SK-N-MC (cell line): ENCODE data around the gene ACER2.

Experiments
- DNase-seq: peaks from one replicate; pipeline ENCODE4 v3.0.0-alpha.2; 2011; ENCODE audit warnings: low read depth, low spot score
- H3K27ac ChIP-seq: fragments of 200-600 bp; sonication (generic); 2 replicates; pipeline ENCODE4 v1.5.1; 2016; ENCODE audit warnings: mixed run types
- H3K36me3 ChIP-seq: fragments of 200-600 bp; sonication (generic); 2 replicates; pipeline ENCODE4 v1.6.1; 2017; ENCODE audit warnings: antibody characterized with exemption, low read length, mixed read lengths; ENCODE audit not compliant: insufficient read depth
- H3K4me3 ChIP-seq: fragments of 200-600 bp; sonication (generic); 2 replicates; pipeline ENCODE4 v1.5.1; 2016
- H3K9ac ChIP-seq: fragments of 200-600 bp; sonication (generic); 2 replicates; pipeline ENCODE4 v1.8.0; 2017; ENCODE audit warnings: mixed run types, mixed read lengths; ENCODE audit not compliant: insufficient read length
- H3K9me3 ChIP-seq: fragments of 200-600 bp; sonication (generic); 2 replicates; pipeline ENCODE4 v1.6.1; 2017; ENCODE audit warnings: low read depth, mild to moderate bottlenecking, antibody characterized with exemption, low read length, moderate library complexity, mixed read lengths
- EZH2 ChIP-seq: fragments of 200-600 bp; sonication (generic); IDR thresholded peaks from one replicate; pipeline ENCODE4 v1.6.1; 2017; ENCODE audit warnings: antibody characterized with exemption
- FOXP2 ChIP-seq: optimal IDR thresholded peaks from 2 replicates; pipeline ENCODE3; 2011; ENCODE audit warnings: mild to moderate bottlenecking, moderate library complexity; ENCODE audit not compliant: insufficient read depth; ENCODE audit errors: extremely low read length, control extremely low read depth
- POLR2AphosphoS5 ChIP-seq: IDR thresholded peaks from 2 replicates; pipeline ENCODE4 v1.6.1; 2012; ENCODE audit warnings: mild to moderate bottlenecking, low read depth, low read length, borderline replicate concordance

Gene ACER2

GRCh38 chr9:19496321-19497050 lies 87.7 kb downstream of the ACER2 start:
- Histone ChIP-seq H3K27ac (no peak overlapping the region), H3K9me3 (no peaks in the 10 kb centered on the region), H3K9ac (no peak overlapping the region), H3K36me3 (no peaks in the 10 kb centered on the region), H3K4me3 (no peak overlapping the region)
- no peak for TF ChIP-seq EZH2
- TF ChIP-seq POLR2AphosphoS5: no peak
- TF ChIP-seq FOXP2: no peak
- DNase-seq: no peak

GRCh38 chr9:19497276-19497675 lies 88.5 kb downstream of the ACER2 start:
- TF ChIP-seq POLR2AphosphoS5 (no peak), EZH2 (no peak), FOXP2 (no peak)
- Histone ChIP-seq H3K9me3 (no peaks in the 10 kb centered on the region), H3K27ac (no peak overlapping the region), H3K4me3 (no peak overlapping the region), H3K36me3 (no peaks in the 10 kb centered on the region), H3K9ac (no peak overlapping the region)
- DNase-seq: no peak

- DNase-seq: no peak
- TF ChIP-seq EZH2 (no peak), POLR2AphosphoS5 (no peak)
- Histone ChIP-seq H3K27ac (no peak overlapping the region), H3K9ac (no peak overlapping the region), H3K4me3 (no peak overlapping the region), H3K9me3 (no peaks in the 10 kb centered on the region), H3K36me3 (no peaks in the 10 kb centered on the region)
These were observed 89.2 kb downstream of the ACER2 start for GRCh38 chr9:19498015-19498414.
